IMR-90 (cell line): ENCODE measurements around the gene TNS1.

Source experiments
- BHLHE40 ChIP-seq: fragments of 150-350 bp; IDR thresholded peaks from 2 replicates; pipeline ENCODE4 v1.6.1; 2016; ENCODE audit warnings: mild to moderate bottlenecking, low read depth, low read length
- CEBPB ChIP-seq: IDR thresholded peaks from 2 replicates; pipeline ENCODE4 v1.6.1; 2012; ENCODE audit warnings: low read depth, low read length, improper control_type of control experiment
- CHD1 ChIP-seq: IDR thresholded peaks from 2 replicates; pipeline ENCODE4 v1.6.1; 2012; ENCODE audit warnings: low read depth, low read length, improper control_type of control experiment
- MAFK ChIP-seq: IDR thresholded peaks from 2 replicates; pipeline ENCODE4 v1.6.1; 2012; ENCODE audit warnings: low read depth, low read length, improper control_type of control experiment
- MAZ ChIP-seq: IDR thresholded peaks from 2 replicates; pipeline ENCODE4 v1.6.1; 2012; ENCODE audit warnings: low read depth, mild to moderate bottlenecking, low read length, improper control_type of control experiment, moderate library complexity, borderline replicate concordance
- MXI1 ChIP-seq: IDR thresholded peaks from 2 replicates; pipeline ENCODE4 v1.6.1; 2012; ENCODE audit warnings: low read depth, mild to moderate bottlenecking, low read length, moderate library complexity, borderline replicate concordance
- NFE2L2 ChIP-seq: fragments of 150-350 bp; IDR thresholded peaks from 2 replicates; pipeline ENCODE4 v1.6.1; 2016; ENCODE audit warnings: low read depth, mild to moderate bottlenecking, low read length
- POLR2A ChIP-seq: IDR thresholded peaks from 2 replicates; pipeline ENCODE4 v1.6.1; 2012; ENCODE audit warnings: mild to moderate bottlenecking, low read depth, low read length
- RAD21 ChIP-seq: IDR thresholded peaks from 2 replicates; pipeline ENCODE4 v1.6.1; 2012; ENCODE audit warnings: low read length, improper control_type of control experiment
- RFX5 ChIP-seq: IDR thresholded peaks from 2 replicates; pipeline ENCODE4 v1.8.0; 2012; ENCODE audit warnings: low read depth, mild to moderate bottlenecking, low read length, moderate library complexity
- SMC3 ChIP-seq: fragments of 150-350 bp; IDR thresholded peaks from 2 replicates; pipeline ENCODE4 v1.6.1; 2016; ENCODE audit warnings: low read depth, mild to moderate bottlenecking, antibody characterized with exemption, low read length, moderate library complexity
- TF ChIP-seq, protein P1 (sequence below): conservative IDR thresholded peaks from 2 replicates; pipeline ENCODE4 v1.5.1; 2012; ENCODE audit warnings: mild to moderate bottlenecking, low read depth, low read length, improper control_type of control experiment
- TF ChIP-seq, protein P2 (sequence below): fragments of 150-350 bp; IDR thresholded peaks from 2 replicates; pipeline ENCODE4 v1.6.1; 2016; ENCODE audit warnings: low read depth, mild to moderate bottlenecking, low read length, moderate library complexity, borderline replicate concordance
- TF ChIP-seq, protein P3 (sequence below): fragments of 150-350 bp; IDR thresholded peaks from 2 replicates; pipeline ENCODE4 v1.6.1; 2017; ENCODE audit warnings: mild to moderate bottlenecking, antibody characterized with exemption, low read length, low read depth

DNA sequence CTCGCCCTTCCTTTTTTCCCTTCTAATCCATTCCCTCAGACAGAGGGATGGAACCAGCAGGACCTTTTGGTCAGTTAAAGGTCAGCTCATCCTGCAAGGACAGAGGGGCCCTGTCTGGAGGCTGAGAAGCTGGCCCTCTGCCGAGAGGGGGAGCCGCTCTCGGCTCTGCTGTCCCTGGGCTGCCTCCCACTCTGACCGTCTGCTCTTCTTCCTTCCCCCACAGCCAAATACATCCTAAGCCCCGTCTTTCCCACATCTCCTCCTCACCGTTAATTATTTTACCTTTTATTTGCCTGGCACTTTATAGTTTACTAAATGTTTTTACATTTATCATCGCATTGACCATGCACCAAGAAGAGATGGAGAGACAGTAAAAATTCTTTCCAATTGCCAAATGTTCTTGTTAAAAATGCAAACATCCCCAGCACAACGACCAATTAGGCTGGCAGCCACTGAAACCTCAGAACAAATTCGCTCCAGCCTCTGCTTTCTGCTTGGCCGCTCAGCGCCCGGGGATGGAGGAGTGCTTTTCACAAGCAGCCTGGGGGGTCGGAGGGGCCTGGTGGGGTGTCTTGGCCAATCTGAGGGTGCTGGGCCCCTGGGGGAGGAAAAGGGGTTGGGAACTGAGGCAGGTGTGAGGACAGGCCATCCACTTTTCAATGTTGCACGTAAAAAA lies 123.7 kb downstream of the TNS1 start:
- TF ChIP-seq, protein P1, sequence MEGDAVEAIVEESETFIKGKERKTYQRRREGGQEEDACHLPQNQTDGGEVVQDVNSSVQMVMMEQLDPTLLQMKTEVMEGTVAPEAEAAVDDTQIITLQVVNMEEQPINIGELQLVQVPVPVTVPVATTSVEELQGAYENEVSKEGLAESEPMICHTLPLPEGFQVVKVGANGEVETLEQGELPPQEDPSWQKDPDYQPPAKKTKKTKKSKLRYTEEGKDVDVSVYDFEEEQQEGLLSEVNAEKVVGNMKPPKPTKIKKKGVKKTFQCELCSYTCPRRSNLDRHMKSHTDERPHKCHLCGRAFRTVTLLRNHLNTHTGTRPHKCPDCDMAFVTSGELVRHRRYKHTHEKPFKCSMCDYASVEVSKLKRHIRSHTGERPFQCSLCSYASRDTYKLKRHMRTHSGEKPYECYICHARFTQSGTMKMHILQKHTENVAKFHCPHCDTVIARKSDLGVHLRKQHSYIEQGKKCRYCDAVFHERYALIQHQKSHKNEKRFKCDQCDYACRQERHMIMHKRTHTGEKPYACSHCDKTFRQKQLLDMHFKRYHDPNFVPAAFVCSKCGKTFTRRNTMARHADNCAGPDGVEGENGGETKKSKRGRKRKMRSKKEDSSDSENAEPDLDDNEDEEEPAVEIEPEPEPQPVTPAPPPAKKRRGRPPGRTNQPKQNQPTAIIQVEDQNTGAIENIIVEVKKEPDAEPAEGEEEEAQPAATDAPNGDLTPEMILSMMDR, result no peak
- no peak for TF ChIP-seq POLR2A
- TF ChIP-seq MAFK, result no peak
- no peak for TF ChIP-seq CEBPB
- TF ChIP-seq SMC3, result no peak
- no peak for TF ChIP-seq BHLHE40
- TF ChIP-seq RAD21, result no peak
- no peak for TF ChIP-seq CHD1
- TF ChIP-seq, protein P2, sequence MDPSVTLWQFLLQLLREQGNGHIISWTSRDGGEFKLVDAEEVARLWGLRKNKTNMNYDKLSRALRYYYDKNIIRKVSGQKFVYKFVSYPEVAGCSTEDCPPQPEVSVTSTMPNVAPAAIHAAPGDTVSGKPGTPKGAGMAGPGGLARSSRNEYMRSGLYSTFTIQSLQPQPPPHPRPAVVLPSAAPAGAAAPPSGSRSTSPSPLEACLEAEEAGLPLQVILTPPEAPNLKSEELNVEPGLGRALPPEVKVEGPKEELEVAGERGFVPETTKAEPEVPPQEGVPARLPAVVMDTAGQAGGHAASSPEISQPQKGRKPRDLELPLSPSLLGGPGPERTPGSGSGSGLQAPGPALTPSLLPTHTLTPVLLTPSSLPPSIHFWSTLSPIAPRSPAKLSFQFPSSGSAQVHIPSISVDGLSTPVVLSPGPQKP, result no peak
- TF ChIP-seq, protein P3, sequence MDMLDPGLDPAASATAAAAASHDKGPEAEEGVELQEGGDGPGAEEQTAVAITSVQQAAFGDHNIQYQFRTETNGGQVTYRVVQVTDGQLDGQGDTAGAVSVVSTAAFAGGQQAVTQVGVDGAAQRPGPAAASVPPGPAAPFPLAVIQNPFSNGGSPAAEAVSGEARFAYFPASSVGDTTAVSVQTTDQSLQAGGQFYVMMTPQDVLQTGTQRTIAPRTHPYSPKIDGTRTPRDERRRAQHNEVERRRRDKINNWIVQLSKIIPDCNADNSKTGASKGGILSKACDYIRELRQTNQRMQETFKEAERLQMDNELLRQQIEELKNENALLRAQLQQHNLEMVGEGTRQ, result no peak
- no peak for TF ChIP-seq RFX5
- no peak for TF ChIP-seq NFE2L2
- TF ChIP-seq MXI1, result no peak
- TF ChIP-seq MAZ, result no peak
